ENCODE data around the gene CENATAC.

DNA sequence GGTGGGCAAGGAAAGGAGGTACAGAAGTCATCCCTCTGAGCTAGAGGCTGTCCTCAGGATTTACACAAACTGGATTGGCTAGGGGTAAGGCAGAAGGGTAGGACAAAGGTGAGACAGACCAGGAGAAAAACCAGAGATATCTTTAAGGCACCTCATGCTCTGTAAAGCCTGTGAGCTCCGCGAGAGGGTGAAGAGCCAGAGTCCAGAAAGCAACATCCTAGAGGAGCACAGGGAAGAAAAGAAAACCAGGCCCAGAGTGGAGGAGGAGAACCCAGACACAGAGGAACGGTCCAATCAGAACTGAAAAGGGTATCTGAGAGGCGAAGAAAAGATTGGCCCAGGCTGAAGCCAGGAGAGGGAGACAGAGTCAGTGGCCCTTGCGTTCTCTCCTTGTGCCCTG is 27.6 kb downstream of the CENATAC start:
- TF ChIP-seq, protein P1, sequence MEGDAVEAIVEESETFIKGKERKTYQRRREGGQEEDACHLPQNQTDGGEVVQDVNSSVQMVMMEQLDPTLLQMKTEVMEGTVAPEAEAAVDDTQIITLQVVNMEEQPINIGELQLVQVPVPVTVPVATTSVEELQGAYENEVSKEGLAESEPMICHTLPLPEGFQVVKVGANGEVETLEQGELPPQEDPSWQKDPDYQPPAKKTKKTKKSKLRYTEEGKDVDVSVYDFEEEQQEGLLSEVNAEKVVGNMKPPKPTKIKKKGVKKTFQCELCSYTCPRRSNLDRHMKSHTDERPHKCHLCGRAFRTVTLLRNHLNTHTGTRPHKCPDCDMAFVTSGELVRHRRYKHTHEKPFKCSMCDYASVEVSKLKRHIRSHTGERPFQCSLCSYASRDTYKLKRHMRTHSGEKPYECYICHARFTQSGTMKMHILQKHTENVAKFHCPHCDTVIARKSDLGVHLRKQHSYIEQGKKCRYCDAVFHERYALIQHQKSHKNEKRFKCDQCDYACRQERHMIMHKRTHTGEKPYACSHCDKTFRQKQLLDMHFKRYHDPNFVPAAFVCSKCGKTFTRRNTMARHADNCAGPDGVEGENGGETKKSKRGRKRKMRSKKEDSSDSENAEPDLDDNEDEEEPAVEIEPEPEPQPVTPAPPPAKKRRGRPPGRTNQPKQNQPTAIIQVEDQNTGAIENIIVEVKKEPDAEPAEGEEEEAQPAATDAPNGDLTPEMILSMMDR (IDR thresholded peaks at IDR 0.05; ENCODE audit: low read length) = no peak
- TF ChIP-seq EZH2 (IDR thresholded peaks at IDR 0.05; ENCODE audit: borderline replicate concordance, low read length) = no peak
